Prostate gland (tissue), 2 donors: ENCODE data around the gene MYBPC2.

Experiments used
- CTCF ChIP-seq, 4 experiments: fragments of 200-600 bp in 2 of 4; fragments of 450-650 bp in 2 of 4; sonication (generic) in 2 of 4; IDR thresholded peaks; 1 replicate in 3 of 4; 2 replicates in 1 of 4; pipeline ENCODE4 v1.5.1; 2016 to 2019; ENCODE audit warnings: antibody characterized with exemption in 4 of 4, mild to moderate bottlenecking in 2 of 4, moderate library complexity in 2 of 4
- POLR2AphosphoS5 ChIP-seq: sonication (generic); formaldehyde crosslinking; IDR thresholded peaks from one replicate; pipeline ENCODE4 v1.6.1; 2017; ENCODE audit warnings: antibody characterized with exemption

- no peak for TF ChIP-seq POLR2AphosphoS5
- no peak for TF ChIP-seq CTCF (IDR thresholded peaks at IDR 0.05)
Measured at GRCh38 chr19:50410109-50410508, 22.6 kb upstream of the MYBPC2 start.
